Breast epithelium (tissue), 4 donors: ENCODE data around the gene ADPRM. TPM values are rescaled to one million over a fixed set of nuclear protein-coding genes. Genes with fewer than 3 reads are reported as not detected.

Experiments
- DNase-seq, 2 donors: peaks; one replicate each; pipeline ENCODE4 v3.0.0-alpha.2; 2019; ENCODE audit warnings: low spot score in 2 of 2
- H3K27ac ChIP-seq, 2 donors: fragments of 200-600 bp; sonication (generic) in 1 of 2; one replicate each; pipeline ENCODE4 v1.5.1; 2016 to 2019; ENCODE audit warnings: mild to moderate bottlenecking in 1 of 2
- H3K27me3 ChIP-seq, 2 donors: fragments of 200-600 bp; sonication (generic) in 1 of 2; one replicate each; pipeline versions ENCODE4 v1.5.1 to v1.6.0; 2017 to 2019; ENCODE audit warnings: control low read depth in 1 of 2, mild to moderate bottlenecking in 1 of 2
- H3K36me3 ChIP-seq: fragments of 200-600 bp; one replicate; pipeline ENCODE4 v1.5.1; 2019
- H3K4me1 ChIP-seq, 2 donors: fragments of 200-600 bp; sonication (generic); one replicate each; pipeline ENCODE4 v1.5.1; 2016 to 2019; ENCODE audit warnings: control low read depth in 1 of 2
- H3K4me3 ChIP-seq, 3 donors: fragments of 200-600 bp; sonication (generic); 1 replicate in 2 of 3; 2 replicates in 1 of 3; pipeline ENCODE4 v1.5.1; 2016 to 2019; ENCODE audit warnings: mild to moderate bottlenecking in 3 of 3, moderate library complexity in 2 of 3
- H3K9me3 ChIP-seq, 2 donors: fragments of 200-600 bp; sonication (generic) in 1 of 2; one replicate each; pipeline ENCODE4 v1.5.1; 2016 to 2019; ENCODE audit warnings: control low read depth in 1 of 2
- CTCF ChIP-seq, 3 donors: fragments of 450-650 bp; IDR thresholded peaks; one replicate each; pipeline ENCODE4 v1.5.1; 2016 to 2017; ENCODE audit warnings: antibody characterized with exemption in 3 of 3, mild to moderate bottlenecking in 3 of 3, moderate library complexity in 3 of 3
- POLR2A ChIP-seq: fragments of 450-650 bp; IDR thresholded peaks from one replicate; pipeline ENCODE4 v1.6.1; 2016; ENCODE audit warnings: antibody characterized with exemption, mild to moderate bottlenecking, moderate library complexity
- POLR2AphosphoS5 ChIP-seq, 3 donors: sonication (generic); formaldehyde crosslinking; IDR thresholded peaks; one replicate each; pipeline ENCODE4 v1.6.1; 2017; ENCODE audit warnings: antibody characterized with exemption in 3 of 3
- intact Hi-C: fragments of 100-400 bp; cut with DNase I; formaldehyde crosslinking; loops from one replicate; pipeline ENCODE4 v1.15.1; 2023; ENCODE audit warnings: low total_unique reads
- total RNA-seq, 3 donors: library from RNA; depleted of rRNA; stranded (reverse); fragments of >200 nt; gene quantifications; one replicate each; pipeline ENCODE4 v1.1.0, GENCODE V29; 2016

Gene ADPRM
- total RNA-seq, 3 donors from 2014 or later: 15.2 to 31.0 (median 24.6) TPM

- no peaks in the 10 kb centered on the region for H3K36me3 ChIP-seq
- no peak overlapping the region for H3K4me3 ChIP-seq
- no peaks in the 10 kb centered on the region for H3K9me3 ChIP-seq
- TF ChIP-seq CTCF (IDR thresholded peaks at IDR 0.05) (no peak), POLR2AphosphoS5 (IDR thresholded peaks at IDR 0.05) (no peak)
- peaks cover 0 to 3% of the 10 kb centered on the region in 2 donors for H3K4me1 ChIP-seq
- no peak for DNase-seq
- intact Hi-C loops: no loop called here
- no peaks in the 10 kb centered on the region for H3K27me3 ChIP-seq
- H3K27ac ChIP-seq: peak overlapping the region; percentile 67 to 68
Observed at GRCh38 chr17:10756185-10756584, 58.8 kb downstream of the ADPRM start.

- intact Hi-C loops: no loop called here
- DNase-seq: no peak
- Histone ChIP-seq H3K36me3 (no peaks in the 10 kb centered on the region), H3K27ac (peak overlapping the region; percentile 67 to 68), H3K9me3 (no peaks in the 10 kb centered on the region), H3K4me1 (peaks cover 0 to 3% of the 10 kb centered on the region in 2 donors), H3K4me3 (no peak overlapping the region), H3K27me3 (no peaks in the 10 kb centered on the region)
- TF ChIP-seq POLR2A: no peak
- no peak for TF ChIP-seq POLR2AphosphoS5 (IDR thresholded peaks at IDR 0.05)
- no peak for TF ChIP-seq CTCF (IDR thresholded peaks at IDR 0.05)
Observed at GRCh38 chr17:10756619-10757018, 59.2 kb downstream of the ADPRM start.

- no peak for TF ChIP-seq POLR2A
- TF ChIP-seq CTCF (IDR thresholded peaks at IDR 0.05): no peak
- TF ChIP-seq POLR2AphosphoS5 (IDR thresholded peaks at IDR 0.05): no peak
- intact Hi-C loops: no loop called here
- peak overlapping the region; percentile 67 to 68 for H3K27ac ChIP-seq
Observed at GRCh38 chr17:10757067-10757466, 59.7 kb downstream of the ADPRM start.

GRCh38 chr17:10757647-10758046 is 60.3 kb downstream of the ADPRM start:
- intact Hi-C loops: no loop called here
- H3K9me3 ChIP-seq: no peaks in the 10 kb centered on the region
- H3K4me3 ChIP-seq: no peak overlapping the region
- H3K27ac ChIP-seq: peak overlapping the region; percentile 67 to 68
- H3K36me3 ChIP-seq: no peaks in the 10 kb centered on the region
- peaks cover 0 to 3% of the 10 kb centered on the region in 2 donors for H3K4me1 ChIP-seq
- TF ChIP-seq POLR2A: no peak
- TF ChIP-seq CTCF (IDR thresholded peaks at IDR 0.05): no peak
- TF ChIP-seq POLR2AphosphoS5 (IDR thresholded peaks at IDR 0.05): no peak
- H3K27me3 ChIP-seq: no peaks in the 10 kb centered on the region
- no peak for DNase-seq

More at GRCh38 chr17:10757067-10757466, 59.7 kb downstream of the ADPRM start:
- no peaks in the 10 kb centered on the region for H3K36me3 ChIP-seq
- H3K4me3 ChIP-seq: no peak overlapping the region
- DNase-seq: peak; percentile 34 to 84
- no peaks in the 10 kb centered on the region for H3K9me3 ChIP-seq
- no peaks in the 10 kb centered on the region for H3K27me3 ChIP-seq
- H3K4me1 ChIP-seq: peaks cover 0 to 3% of the 10 kb centered on the region in 2 donors

GRCh38 chr17:10758062-10758461 is 60.7 kb downstream of the ADPRM start:
- no peak for DNase-seq
- peaks cover 0 to 3% of the 10 kb centered on the region in 2 donors for H3K4me1 ChIP-seq
- H3K36me3 ChIP-seq: no peaks in the 10 kb centered on the region
- no peak overlapping the region for H3K27ac ChIP-seq
- H3K27me3 ChIP-seq: no peaks in the 10 kb centered on the region
- intact Hi-C loops: no loop called here
- no peaks in the 10 kb centered on the region for H3K9me3 ChIP-seq
- no peak for TF ChIP-seq POLR2A
- TF ChIP-seq CTCF (IDR thresholded peaks at IDR 0.05): no peak
- no peak for TF ChIP-seq POLR2AphosphoS5 (IDR thresholded peaks at IDR 0.05)
- no peak overlapping the region for H3K4me3 ChIP-seq

Other genes starting within 250 kb of the ADPRM start
- gene MYH4, start 228.0 kb upstream of the ADPRM start, total RNA-seq: not detected
- 1 to 10 TPM in 1 of 3 donors, not detected in 2; 1.9 TPM for gene MYH1, start 179.1 kb upstream of the ADPRM start, total RNA-seq
- gene MYH2, start 147.9 kb upstream of the ADPRM start, total RNA-seq: under 1 TPM in 1 of 3 donors, not detected in 2; 0.16 TPM
- gene MYH3, start 40.3 kb upstream of the ADPRM start, total RNA-seq: 1 to 10 TPM in 2 of 3 donors, under 1 TPM in 1; 0.80 to 2.9 (median 2.2) TPM
- gene SCO1, start 61 bp upstream of the ADPRM start, total RNA-seq: 10 to 100 TPM; 17.6 to 22.3 (median 19.3) TPM
- gene TMEM220, start 32.4 kb downstream of the ADPRM start, total RNA-seq: 10 to 100 TPM in 1 of 3 donors, 1 to 10 TPM in 2; 8.5 to 13.4 (median 9.5) TPM
- gene TMEM238L, start 106.5 kb downstream of the ADPRM start, total RNA-seq: under 1 TPM in 1 of 3 donors, not detected in 2; 0.66 TPM
- under 1 TPM in 1 of 3 donors, not detected in 2; under 0.01 TPM for gene PIRT, start 140.5 kb downstream of the ADPRM start, total RNA-seq